ENCODE measurements around the gene TBL3.

The TBL3 gene

GRCh38 chr16:1984347-1985225, 12.7 kb downstream of the TBL3 start:
- no peak for DNase-seq

GRCh38 chr16:1985466-1986150, 13.8 kb downstream of the TBL3 start:
- DNase-seq = no peak

- DNase-seq = no peak
Measured at GRCh38 chr16:1987198-1987597, 15.3 kb downstream of the TBL3 start.

- DNase-seq = no peak
Measured at GRCh38 chr16:1989209-1990100, 17.6 kb downstream of the TBL3 start, which contains the start of gene SYNGR3. TSS of gene SYNGR3 (plus strand) at chr16:1989970. CDS start at chr16:1990103, 133 bp downstream.

DNA sequence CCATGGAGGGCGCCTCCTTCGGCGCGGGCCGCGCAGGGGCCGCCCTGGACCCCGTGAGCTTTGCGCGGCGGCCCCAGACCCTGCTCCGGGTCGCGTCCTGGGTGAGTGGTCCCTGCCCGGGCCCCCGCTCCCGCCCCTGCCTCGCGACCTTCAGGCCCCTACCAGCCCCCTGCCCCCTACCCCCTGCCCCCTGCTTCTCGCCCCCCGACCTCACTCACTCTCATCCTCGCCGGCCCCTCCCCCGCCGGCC, 18.2 kb downstream of the TBL3 start:
- DNase-seq = no peak

DNA sequence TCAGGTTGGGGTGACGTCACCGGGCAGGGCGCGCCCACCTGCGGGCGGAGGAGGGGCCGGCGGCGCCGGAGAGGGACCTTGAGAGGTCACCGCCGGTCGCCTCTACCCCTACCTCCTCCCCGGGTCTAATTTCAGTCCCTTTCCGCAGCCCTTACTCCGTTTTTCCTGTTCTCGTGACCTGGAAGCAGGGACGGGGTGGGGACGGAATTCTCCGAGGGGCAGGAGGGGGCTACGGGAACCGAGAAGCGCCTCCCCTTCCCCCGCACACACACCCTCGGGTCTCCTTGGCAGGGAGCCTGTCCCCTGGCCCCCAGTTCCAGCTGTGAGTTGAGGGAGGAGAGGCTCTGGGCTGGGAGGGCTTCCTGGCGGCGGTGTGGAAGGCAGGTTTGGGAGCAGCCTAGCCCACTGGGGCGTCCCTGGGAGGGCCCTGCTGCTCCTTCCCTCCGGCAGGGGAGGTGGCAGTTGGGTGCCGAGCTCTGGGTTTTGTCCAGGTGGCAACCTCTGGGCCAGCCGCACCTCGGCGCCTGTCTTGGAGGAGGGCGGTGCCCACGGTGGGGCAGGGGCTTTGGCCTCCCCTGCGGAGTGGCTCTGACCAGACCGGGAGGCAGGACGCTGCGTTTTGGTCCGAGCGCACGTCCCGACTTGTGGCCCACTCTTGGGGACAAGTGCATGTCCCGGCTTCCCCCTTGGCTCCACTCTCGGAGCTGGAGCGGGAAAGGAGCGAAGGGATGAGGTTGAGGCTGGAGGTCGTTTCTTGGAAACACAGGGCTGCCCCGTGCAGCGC, 18.7 kb downstream of the TBL3 start:
- no peak for DNase-seq

- no peak for DNase-seq
Measured at GRCh38 chr16:1991135-1991551, 19.3 kb downstream of the TBL3 start.

GRCh38 chr16:1991588-1991947, 19.7 kb downstream of the TBL3 start:
- DNase-seq = no peak

- no peak for DNase-seq
Measured at GRCh38 chr16:1991948-1992703, 20.3 kb downstream of the TBL3 start.

GRCh38 chr16:1992704-1993317, 21.0 kb downstream of the TBL3 start:
- DNase-seq = no peak

DNA sequence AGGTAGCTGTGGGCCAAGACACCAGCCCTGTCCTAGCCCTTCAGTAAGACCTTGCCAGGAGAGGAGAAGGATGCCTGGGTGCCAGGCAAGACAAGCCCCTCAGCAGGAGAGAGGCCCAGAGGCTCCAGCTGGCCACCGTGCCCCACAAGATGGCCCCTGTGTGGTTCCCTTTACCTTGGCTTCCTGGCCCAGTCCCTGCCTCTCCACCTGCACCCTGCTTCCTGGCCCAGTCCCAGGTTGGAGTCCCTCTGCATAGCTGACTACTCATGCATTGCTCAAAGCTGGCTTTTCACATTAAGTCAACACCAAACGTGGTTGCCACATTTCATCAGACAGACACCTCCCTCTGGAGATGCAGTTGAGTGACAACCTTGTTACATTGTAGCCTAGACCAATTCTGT, 21.9 kb downstream of the TBL3 start:
- DNase-seq = no peak

DNA sequence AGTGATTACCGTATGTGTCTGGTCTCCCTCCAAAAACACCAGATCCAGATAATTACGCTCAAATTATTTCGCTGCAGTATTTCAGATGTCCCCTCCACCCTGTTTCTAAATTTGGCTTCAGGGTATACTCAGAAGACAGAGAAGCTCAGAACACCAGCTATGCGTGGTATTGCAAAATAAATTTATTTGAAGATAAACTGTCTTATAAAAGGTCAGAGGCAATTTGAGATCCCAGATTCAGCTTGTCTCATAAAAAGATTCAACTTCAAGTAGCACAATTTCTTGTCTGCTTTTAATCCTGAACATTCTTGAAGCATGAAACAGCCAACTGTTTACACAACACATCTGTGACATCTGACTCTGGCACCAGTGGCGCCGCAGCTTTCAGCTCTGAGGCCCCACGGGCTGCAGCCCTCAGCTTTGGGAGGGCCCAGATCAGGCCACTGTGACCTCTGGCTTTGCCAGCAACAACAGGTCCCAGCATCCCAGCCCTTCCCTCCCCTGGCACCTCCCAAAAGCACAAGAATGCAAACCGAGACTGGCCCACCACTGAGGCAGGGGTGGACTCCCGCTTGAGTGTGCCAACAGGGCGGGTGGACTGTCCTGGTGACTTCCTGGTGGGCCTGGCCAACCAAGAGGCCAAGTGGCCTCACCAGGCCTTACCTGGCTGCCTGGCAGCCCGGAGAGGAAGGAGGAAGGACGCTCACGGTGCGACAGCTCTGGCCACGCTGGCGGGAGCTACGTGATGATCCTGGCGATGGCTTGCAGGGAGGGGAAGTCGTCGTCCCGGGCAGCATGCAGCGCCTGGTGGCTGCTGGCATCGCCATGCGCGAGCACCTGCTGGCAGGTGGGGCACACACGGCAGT, 25.9 kb downstream of the TBL3 start:
- DNase-seq = no peak

DNA sequence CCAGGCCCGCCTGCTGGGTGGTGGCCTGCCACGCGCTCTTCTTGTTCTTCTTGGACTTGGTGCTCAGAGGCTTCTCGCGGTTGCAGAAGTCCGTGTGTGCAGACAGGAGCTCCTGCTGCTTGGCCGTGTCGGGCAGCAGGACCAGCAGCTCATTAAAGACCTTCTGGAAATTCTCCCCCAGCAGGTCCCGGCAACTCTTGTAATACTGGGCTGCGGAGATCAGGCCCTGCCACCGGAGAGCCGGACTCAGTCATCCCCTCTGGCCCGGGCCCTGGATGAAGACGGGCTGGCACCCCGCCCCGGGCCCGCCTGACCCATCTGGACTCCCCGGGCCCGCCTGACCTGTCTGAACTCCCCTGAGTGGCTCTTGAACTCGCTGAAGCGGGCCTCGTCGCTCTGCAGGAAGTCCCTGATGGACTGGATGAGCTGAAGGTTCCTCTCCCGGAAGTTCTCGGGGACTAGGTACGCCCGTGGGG, 26.5 kb downstream of the TBL3 start:
- DNase-seq = no peak

DNA sequence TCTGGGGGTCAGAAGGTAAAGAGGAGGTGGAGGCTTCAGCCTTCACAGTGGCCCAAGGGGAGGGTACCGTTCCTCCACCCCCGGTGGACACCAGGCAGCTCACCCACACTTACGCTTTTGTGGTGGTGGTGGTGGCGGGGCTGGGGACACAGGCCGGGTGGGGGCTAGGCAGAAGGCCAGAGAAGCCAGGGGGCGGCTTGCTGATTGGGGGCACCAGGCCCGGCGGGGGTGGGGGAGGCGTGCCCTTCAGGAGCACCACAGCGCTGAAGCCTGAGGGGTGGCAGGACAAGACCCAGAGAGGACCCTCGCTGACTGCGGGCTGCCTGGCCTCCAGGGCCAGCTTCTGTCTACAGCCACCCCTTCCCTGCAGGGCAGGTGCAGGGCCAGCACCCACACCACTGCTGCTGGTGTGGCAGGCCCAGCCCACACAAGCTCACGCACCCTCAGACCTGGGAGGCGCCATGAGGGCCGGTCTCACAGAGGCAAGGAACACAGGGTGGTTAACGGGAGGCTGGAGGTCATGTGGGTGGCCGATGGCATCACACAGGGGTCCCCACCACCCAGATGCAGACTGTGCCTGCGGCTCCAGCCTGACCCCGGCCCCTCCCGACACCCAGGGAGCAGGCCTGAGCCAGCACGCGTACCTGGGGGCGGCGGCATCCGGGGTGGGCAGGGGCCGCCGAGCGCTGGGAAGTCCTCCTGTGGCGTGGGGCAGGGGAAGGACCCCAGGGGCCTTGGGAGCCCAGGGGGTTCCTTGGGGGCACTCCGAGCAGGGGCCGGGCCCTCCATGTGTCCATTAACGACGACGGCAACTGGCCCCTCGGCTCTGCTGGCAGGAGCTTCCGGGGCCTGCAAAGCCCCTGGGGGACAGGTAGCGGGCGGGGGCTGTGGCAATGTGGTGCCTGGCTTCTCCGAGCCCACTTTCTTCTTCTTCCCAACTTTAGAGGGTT, 27.3 kb downstream of the TBL3 start:
- no peak for DNase-seq

GRCh38 chr16:1999866-2000514, 28.1 kb downstream of the TBL3 start:
- no peak for DNase-seq

DNA sequence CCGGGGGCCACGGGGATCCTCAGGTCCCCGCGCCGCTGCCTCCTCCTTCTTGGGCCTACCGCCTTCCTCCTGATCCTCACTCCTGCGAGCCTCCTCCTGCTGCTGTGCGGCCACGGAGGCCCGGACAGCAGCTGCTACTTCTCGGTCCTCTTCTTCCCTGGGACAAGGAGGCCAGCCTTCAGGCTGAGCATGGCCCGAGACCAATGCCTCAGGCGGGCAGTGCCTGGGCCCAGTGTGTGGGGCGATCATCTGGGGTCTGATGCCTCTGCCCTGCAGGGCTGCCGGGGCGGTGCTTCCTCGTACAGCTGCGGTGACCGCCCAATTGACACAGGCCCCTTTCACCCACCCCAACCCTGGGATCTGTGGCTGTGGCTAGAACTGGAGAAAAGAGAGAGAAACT, 29.2 kb downstream of the TBL3 start:
- DNase-seq = no peak

DNA sequence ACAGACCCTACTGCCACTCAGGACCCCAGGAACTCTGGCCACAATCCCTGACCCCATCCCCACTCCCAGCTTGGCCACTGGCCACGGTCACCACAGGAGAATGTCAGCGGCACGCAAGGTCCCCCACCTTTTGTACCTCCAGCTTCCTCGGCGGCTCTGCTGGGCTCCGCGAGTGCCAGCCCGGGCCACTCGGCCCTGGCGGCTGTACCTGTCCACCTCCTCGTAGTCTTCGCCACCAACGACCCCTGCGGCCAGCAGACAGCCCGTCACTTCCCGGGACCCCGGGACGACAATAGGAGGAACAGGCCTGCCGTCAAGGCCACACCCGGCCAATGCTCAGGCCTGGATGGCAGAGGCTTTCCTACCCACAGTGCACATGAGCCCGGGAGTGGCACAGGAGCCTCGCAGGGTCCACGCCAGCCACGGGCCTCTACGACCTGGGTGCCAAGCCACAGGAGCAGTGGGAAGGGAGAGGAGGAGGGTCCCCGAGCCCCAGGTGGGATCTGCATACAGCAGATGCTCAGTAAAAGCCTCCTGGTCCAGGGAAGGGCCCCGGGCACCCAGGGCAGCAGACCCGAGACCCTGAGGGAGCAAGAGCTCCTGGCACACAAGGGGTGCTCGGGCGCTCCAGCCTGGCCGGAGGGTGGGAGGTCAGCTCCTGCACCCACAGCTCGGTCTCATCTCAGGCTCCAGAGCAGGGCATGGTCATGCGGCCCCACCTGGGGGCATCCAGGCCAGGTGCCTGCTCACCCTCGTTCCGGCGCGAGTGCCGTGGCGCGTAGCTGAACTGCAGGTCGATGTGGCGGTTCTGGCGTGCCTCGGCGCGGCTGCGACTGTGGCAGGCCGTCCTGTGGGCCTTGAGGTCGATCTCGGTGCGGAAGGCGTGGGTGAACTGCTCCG, 29.9 kb downstream of the TBL3 start:
- DNase-seq = no peak
